Activated naive CD8-positive, alpha-beta T cell (primary cell): ENCODE measurements around the gene BCL6.
A peak's percentile ranks its signal among the peaks of the same experiment; 100 is the strongest.

Experiments
- H3K27ac Mint-ChIP-seq: one replicate; pipeline ENCODE4 v1.8.0; 2021; ENCODE audit warnings: mixed read lengths
- H3K27me3 Mint-ChIP-seq: one replicate; pipeline ENCODE4 v1.8.0; 2021; ENCODE audit warnings: mixed read lengths
- H3K36me3 Mint-ChIP-seq: one replicate; pipeline ENCODE4 v1.8.0; 2021; ENCODE audit warnings: mixed read lengths
- H3K4me1 Mint-ChIP-seq: one replicate; pipeline ENCODE4 v1.8.0; 2021; ENCODE audit warnings: low read depth, mixed read lengths
- H3K4me3 Mint-ChIP-seq: one replicate; pipeline ENCODE4 v1.8.0; 2021; ENCODE audit warnings: mild to moderate bottlenecking, mixed read lengths
- H3K9me3 Mint-ChIP-seq: one replicate; pipeline ENCODE4 v1.8.0; 2021; ENCODE audit warnings: low read depth, mixed read lengths

BCL6 gene

GRCh38 chr3:187745201-187746058, at the start of gene BCL6:
TSS of gene BCL6 (minus strand) at chr3:187745468. CDS start at chr3:187733693, 11,775 bp downstream.
- H3K27me3 Mint-ChIP-seq, result no peaks in the 10 kb centered on the region
- no peaks in the 10 kb centered on the region for H3K36me3 Mint-ChIP-seq
- H3K4me3 Mint-ChIP-seq, result peak within 1 kb of the TSS; percentile 98
- H3K9me3 Mint-ChIP-seq, result no peaks in the 10 kb centered on the region
- H3K27ac Mint-ChIP-seq, result peak within 1 kb of the TSS; percentile 100
- H3K4me1 Mint-ChIP-seq, result peaks cover 72% of the 10 kb centered on the region

GRCh38 chr3:187794731-187795130, 49.5 kb upstream of the BCL6 start:
- H3K9me3 Mint-ChIP-seq, result no peaks in the 10 kb centered on the region
- no peak overlapping the region for H3K4me3 Mint-ChIP-seq
- H3K36me3 Mint-ChIP-seq, result peaks cover 2% of the 10 kb centered on the region
- no peaks in the 10 kb centered on the region for H3K27me3 Mint-ChIP-seq
- peaks cover 28% of the 10 kb centered on the region for H3K4me1 Mint-ChIP-seq
- H3K27ac Mint-ChIP-seq, result no peak overlapping the region

GRCh38 chr3:187793618-187794017, 48.4 kb upstream of the BCL6 start:
- Mint-ChIP-seq H3K36me3 (peaks cover 2% of the 10 kb centered on the region), H3K9me3 (no peaks in the 10 kb centered on the region), H3K4me3 (no peak overlapping the region), H3K27me3 (no peaks in the 10 kb centered on the region), H3K27ac (no peak overlapping the region), H3K4me1 (peaks cover 22% of the 10 kb centered on the region)

- Mint-ChIP-seq H3K9me3 (no peaks in the 10 kb centered on the region), H3K36me3 (no peaks in the 10 kb centered on the region), H3K4me1 (peaks cover 13% of the 10 kb centered on the region), H3K27ac (no peak overlapping the region), H3K27me3 (no peaks in the 10 kb centered on the region), H3K4me3 (no peak overlapping the region)
These were observed 47.3 kb upstream of the BCL6 start for GRCh38 chr3:187792521-187792920.

GRCh38 chr3:187789872-187790271, 44.6 kb upstream of the BCL6 start:
- Mint-ChIP-seq H3K27me3 (no peaks in the 10 kb centered on the region), H3K4me3 (no peak overlapping the region), H3K27ac (no peak overlapping the region), H3K9me3 (no peaks in the 10 kb centered on the region), H3K36me3 (no peaks in the 10 kb centered on the region), H3K4me1 (peaks cover 11% of the 10 kb centered on the region)

- Mint-ChIP-seq H3K36me3 (no peaks in the 10 kb centered on the region), H3K9me3 (no peaks in the 10 kb centered on the region), H3K4me1 (peaks cover 11% of the 10 kb centered on the region), H3K27ac (peak overlapping the region; percentile 12), H3K27me3 (no peaks in the 10 kb centered on the region), H3K4me3 (no peak overlapping the region)
These were observed 44.0 kb upstream of the BCL6 start for GRCh38 chr3:187788984-187789857.

- Mint-ChIP-seq H3K4me1 (peaks cover 11% of the 10 kb centered on the region), H3K27ac (no peak overlapping the region), H3K36me3 (peaks cover 7% of the 10 kb centered on the region), H3K9me3 (no peaks in the 10 kb centered on the region), H3K4me3 (no peak overlapping the region), H3K27me3 (peaks cover 2% of the 10 kb centered on the region)
These were observed 37.8 kb upstream of the BCL6 start for GRCh38 chr3:187783098-187783497.

- Mint-ChIP-seq H3K27me3 (peaks cover 2% of the 10 kb centered on the region), H3K36me3 (peaks cover 7% of the 10 kb centered on the region), H3K4me3 (no peak overlapping the region), H3K27ac (no peak overlapping the region), H3K4me1 (peaks cover 22% of the 10 kb centered on the region), H3K9me3 (no peaks in the 10 kb centered on the region)
These were observed 36.7 kb upstream of the BCL6 start for GRCh38 chr3:187782006-187782405.

GRCh38 chr3:187781001-187781400, 35.7 kb upstream of the BCL6 start:
- Mint-ChIP-seq H3K4me3 (no peak overlapping the region), H3K27me3 (peaks cover 2% of the 10 kb centered on the region), H3K36me3 (peaks cover 7% of the 10 kb centered on the region), H3K4me1 (peaks cover 27% of the 10 kb centered on the region), H3K27ac (no peak overlapping the region), H3K9me3 (no peaks in the 10 kb centered on the region)

- peak overlapping the region; percentile 66 for H3K27ac Mint-ChIP-seq
- H3K4me3 Mint-ChIP-seq, result no peak overlapping the region
- peaks cover 2% of the 10 kb centered on the region for H3K27me3 Mint-ChIP-seq
- H3K36me3 Mint-ChIP-seq, result peaks cover 7% of the 10 kb centered on the region
- no peaks in the 10 kb centered on the region for H3K9me3 Mint-ChIP-seq
- H3K4me1 Mint-ChIP-seq, result peaks cover 29% of the 10 kb centered on the region
These were observed 33.5 kb upstream of the BCL6 start for GRCh38 chr3:187778726-187779125.

GRCh38 chr3:187777331-187777941, 32.2 kb upstream of the BCL6 start:
- Mint-ChIP-seq H3K27me3 (peaks cover 2% of the 10 kb centered on the region), H3K36me3 (peaks cover 3% of the 10 kb centered on the region), H3K4me1 (peaks cover 23% of the 10 kb centered on the region), H3K4me3 (peak overlapping the region; percentile 74), H3K9me3 (no peaks in the 10 kb centered on the region), H3K27ac (peak overlapping the region; percentile 98)

GRCh38 chr3:187775549-187775948, 30.3 kb upstream of the BCL6 start:
- H3K27ac Mint-ChIP-seq, result no peak overlapping the region
- H3K4me3 Mint-ChIP-seq, result no peak overlapping the region
- no peaks in the 10 kb centered on the region for H3K9me3 Mint-ChIP-seq

GRCh38 chr3:187774185-187774789, 29.0 kb upstream of the BCL6 start:
- Mint-ChIP-seq H3K4me1 (peaks cover 39% of the 10 kb centered on the region), H3K36me3 (no peaks in the 10 kb centered on the region), H3K27ac (no peak overlapping the region), H3K9me3 (no peaks in the 10 kb centered on the region), H3K27me3 (no peaks in the 10 kb centered on the region), H3K4me3 (no peak overlapping the region)

More at GRCh38 chr3:187775549-187775948, 30.3 kb upstream of the BCL6 start:
- H3K27me3 Mint-ChIP-seq, result no peaks in the 10 kb centered on the region
- peaks cover 26% of the 10 kb centered on the region for H3K4me1 Mint-ChIP-seq
- no peaks in the 10 kb centered on the region for H3K36me3 Mint-ChIP-seq
